Memory B cell (primary cell): Measurements from ENCODE around the gene LGALS4.
"Not testable (repeated sequence)": the region's sequence is repeated elsewhere in the genome, so short reads cannot be mapped to it uniquely, and the experiment has no call there.

Experiments used
- ATAC-seq: fragments of 150-1000 bp; cut with Tn5 transposase; 2 replicates; pipeline ENCODE4 v1.10.0; 2021; ENCODE audit warnings: low read depth, mild to moderate bottlenecking, moderate library complexity
- DNase-seq, 2 donors: peaks; one replicate each; pipeline ENCODE4 v3.0.0; 2022; ENCODE audit warnings: low spot score in 2 of 2
- H3K27ac Mint-ChIP-seq: one replicate; pipeline ENCODE4 v1.8.0; 2022; ENCODE audit warnings: mild to moderate bottlenecking, moderate library complexity, mixed read lengths
- H3K27me3 Mint-ChIP-seq: one replicate; pipeline ENCODE4 v1.8.0; 2022; ENCODE audit warnings: mixed read lengths
- H3K36me3 Mint-ChIP-seq: one replicate; pipeline ENCODE4 v1.8.0; 2022; ENCODE audit warnings: mild to moderate bottlenecking, mixed read lengths
- H3K4me1 Mint-ChIP-seq: one replicate; pipeline ENCODE4 v1.8.0; 2022; ENCODE audit warnings: mixed read lengths
- H3K4me3 Mint-ChIP-seq: one replicate; pipeline ENCODE4 v1.8.0; 2022; ENCODE audit warnings: mild to moderate bottlenecking, moderate library complexity, mixed read lengths
- H3K9me3 Mint-ChIP-seq: one replicate; pipeline ENCODE4 v1.8.0; 2022; ENCODE audit warnings: mixed read lengths

LGALS4 gene

GRCh38 chr19:38825936-38826335, 13.2 kb upstream of the LGALS4 start:
- peaks cover 22% of the 10 kb centered on the region for H3K36me3 Mint-ChIP-seq
- not testable (repeated sequence) for ATAC-seq, DNase-seq, H3K27ac Mint-ChIP-seq, H3K9me3 Mint-ChIP-seq, H3K4me3 Mint-ChIP-seq, H3K27me3 Mint-ChIP-seq
- H3K4me1 Mint-ChIP-seq = peaks cover 11% of the 10 kb centered on the region

- H3K4me1 Mint-ChIP-seq, DNase-seq, H3K9me3 Mint-ChIP-seq, H3K27ac Mint-ChIP-seq, H3K4me3 Mint-ChIP-seq, H3K27me3 Mint-ChIP-seq, ATAC-seq: not testable (repeated sequence)
- H3K36me3 Mint-ChIP-seq = peaks cover 28% of the 10 kb centered on the region
Measured at GRCh38 chr19:38821230-38821825, 8.6 kb upstream of the LGALS4 start.

GRCh38 chr19:38819231-38819920, 6.6 kb upstream of the LGALS4 start:
- Mint-ChIP-seq H3K4me3 (no peak overlapping the region), H3K9me3 (no peaks in the 10 kb centered on the region), H3K4me1 (peaks cover 7% of the 10 kb centered on the region), H3K27me3 (no peaks in the 10 kb centered on the region), H3K27ac (no peak overlapping the region), H3K36me3 (peaks cover 37% of the 10 kb centered on the region)
- DNase-seq (no peak), ATAC-seq (no peak)

- Mint-ChIP-seq H3K27ac (no peak overlapping the region), H3K36me3 (peaks cover 29% of the 10 kb centered on the region), H3K9me3 (no peaks in the 10 kb centered on the region), H3K4me3 (no peak overlapping the region), H3K4me1 (peaks cover 7% of the 10 kb centered on the region), H3K27me3 (no peaks in the 10 kb centered on the region)
- ATAC-seq = no peak
- no peak for DNase-seq
Measured at GRCh38 chr19:38817081-38817480, 4.3 kb upstream of the LGALS4 start.

- H3K27ac Mint-ChIP-seq = no peak overlapping the region
- H3K27me3 Mint-ChIP-seq = no peaks in the 10 kb centered on the region
- peaks cover 7% of the 10 kb centered on the region for H3K4me1 Mint-ChIP-seq
- H3K36me3 Mint-ChIP-seq = peaks cover 29% of the 10 kb centered on the region
- ATAC-seq = no peak
- no peak overlapping the region for H3K4me3 Mint-ChIP-seq
- no peak for DNase-seq
- no peaks in the 10 kb centered on the region for H3K9me3 Mint-ChIP-seq
Measured at GRCh38 chr19:38816131-38816750, 3.5 kb upstream of the LGALS4 start.

GRCh38 chr19:38815059-38816001, 2.6 kb upstream of the LGALS4 start:
- ATAC-seq (no peak), DNase-seq (no peak)
- H3K27me3 Mint-ChIP-seq = no peaks in the 10 kb centered on the region
- no peak overlapping the region for H3K4me3 Mint-ChIP-seq
- no peaks in the 10 kb centered on the region for H3K9me3 Mint-ChIP-seq
- peaks cover 24% of the 10 kb centered on the region for H3K36me3 Mint-ChIP-seq
- H3K27ac Mint-ChIP-seq = no peak overlapping the region
- H3K4me1 Mint-ChIP-seq = peaks cover 2% of the 10 kb centered on the region

GRCh38 chr19:38813932-38814331, 1.2 kb upstream of the LGALS4 start:
- H3K27ac Mint-ChIP-seq, H3K4me3 Mint-ChIP-seq, H3K4me1 Mint-ChIP-seq: not testable (repeated sequence)

GRCh38 chr19:38813323-38813722, 578 bp upstream of the LGALS4 start:
- H3K27ac Mint-ChIP-seq = no peak overlapping the region
- no peaks in the 10 kb centered on the region for H3K27me3 Mint-ChIP-seq
- no peaks in the 10 kb centered on the region for H3K4me1 Mint-ChIP-seq
- ATAC-seq = no peak
- no peak overlapping the region for H3K4me3 Mint-ChIP-seq
- no peak for DNase-seq
- no peaks in the 10 kb centered on the region for H3K9me3 Mint-ChIP-seq
- H3K36me3 Mint-ChIP-seq = peaks cover 22% of the 10 kb centered on the region

More at GRCh38 chr19:38813932-38814331, 1.2 kb upstream of the LGALS4 start:
- not testable (repeated sequence) for H3K27me3 Mint-ChIP-seq, DNase-seq, ATAC-seq, H3K9me3 Mint-ChIP-seq
- H3K36me3 Mint-ChIP-seq = peaks cover 22% of the 10 kb centered on the region

- Mint-ChIP-seq H3K9me3 (peaks cover 1% of the 10 kb centered on the region), H3K27me3 (no peaks in the 10 kb centered on the region), H3K36me3 (peaks cover 25% of the 10 kb centered on the region), H3K27ac (peak overlapping the region; percentile 14), H3K4me3 (no peak overlapping the region), H3K4me1 (peaks cover 2% of the 10 kb centered on the region)
- ATAC-seq (no peak), DNase-seq (no peak)
Measured at GRCh38 chr19:38812009-38812840, 520 bp downstream of the LGALS4 start.

- peaks cover 9% of the 10 kb centered on the region for H3K36me3 Mint-ChIP-seq
- H3K27ac Mint-ChIP-seq = no peak overlapping the region
- peaks cover 9% of the 10 kb centered on the region for H3K4me1 Mint-ChIP-seq
- no peaks in the 10 kb centered on the region for H3K27me3 Mint-ChIP-seq
- ATAC-seq (no peak), DNase-seq (no peak)
- H3K9me3 Mint-ChIP-seq = peaks cover 1% of the 10 kb centered on the region
- no peak overlapping the region for H3K4me3 Mint-ChIP-seq
Measured at GRCh38 chr19:38809592-38810252, 3.0 kb downstream of the LGALS4 start.

- Mint-ChIP-seq H3K27me3 (no peaks in the 10 kb centered on the region), H3K4me3 (no peak overlapping the region), H3K9me3 (peaks cover 1% of the 10 kb centered on the region), H3K4me1 (peaks cover 9% of the 10 kb centered on the region), H3K36me3 (peaks cover 11% of the 10 kb centered on the region), H3K27ac (no peak overlapping the region)
- no peak for ATAC-seq
- no peak for DNase-seq
Measured at GRCh38 chr19:38808741-38809140, 4.0 kb downstream of the LGALS4 start.

GRCh38 chr19:38807374-38808098, 5.2 kb downstream of the LGALS4 start:
- not testable (repeated sequence) for H3K4me3 Mint-ChIP-seq, ATAC-seq, H3K9me3 Mint-ChIP-seq, DNase-seq, H3K27ac Mint-ChIP-seq, H3K4me1 Mint-ChIP-seq, H3K27me3 Mint-ChIP-seq
- peaks cover 11% of the 10 kb centered on the region for H3K36me3 Mint-ChIP-seq
